IPS DF 6.9 (cell line): Measurements from ENCODE around the gene FGF2.
"Not testable (repeated sequence)": the region's sequence is repeated elsewhere in the genome, so short reads cannot be mapped to it uniquely, and the experiment has no call there.

Experiments
- DNase-seq: peaks from one replicate; pipeline ENCODE4 v3.0.0-alpha.2; 2013; ENCODE audit warnings: low read depth, low spot score
- H3K27ac ChIP-seq: one replicate; pipeline ENCODE4 v1.5.1; 2013; ENCODE audit warnings: low read length, control low read depth
- H3K27me3 ChIP-seq: 2 replicates; pipeline ENCODE4 v1.6.1; 2013; ENCODE audit warnings: mild to moderate bottlenecking, low read length; ENCODE audit not compliant: control insufficient read depth, insufficient read depth
- H3K36me3 ChIP-seq: 2 replicates; pipeline ENCODE4 v1.6.1; 2013; ENCODE audit warnings: low read length; ENCODE audit not compliant: control insufficient read depth, insufficient read depth
- H3K4me1 ChIP-seq: 2 replicates; pipeline ENCODE4 v1.6.1; 2013; ENCODE audit warnings: low read length; ENCODE audit not compliant: control insufficient read depth, insufficient read depth
- H3K4me3 ChIP-seq: 2 replicates; pipeline ENCODE4 v1.5.1; 2013; ENCODE audit warnings: mild to moderate bottlenecking, low read length
- H3K9me3 ChIP-seq: 2 replicates; pipeline ENCODE4 v1.6.1; 2013; ENCODE audit warnings: low read length, inconsistent platforms; ENCODE audit not compliant: control insufficient read depth, insufficient read depth
- WGBS: extraction: QIAGEN DNeasy Blood & Tissue Kit; methylation state at CpG from one replicate; pipeline ENCODE4 v1.1.7; 2013; ENCODE audit warnings: mixed read lengths, missing lambda C conversion rate; ENCODE audit not compliant: insufficient read length, insufficient coverage; 5-methylcytosine and 5-hydroxymethylcytosine counted together

Gene FGF2

DNA sequence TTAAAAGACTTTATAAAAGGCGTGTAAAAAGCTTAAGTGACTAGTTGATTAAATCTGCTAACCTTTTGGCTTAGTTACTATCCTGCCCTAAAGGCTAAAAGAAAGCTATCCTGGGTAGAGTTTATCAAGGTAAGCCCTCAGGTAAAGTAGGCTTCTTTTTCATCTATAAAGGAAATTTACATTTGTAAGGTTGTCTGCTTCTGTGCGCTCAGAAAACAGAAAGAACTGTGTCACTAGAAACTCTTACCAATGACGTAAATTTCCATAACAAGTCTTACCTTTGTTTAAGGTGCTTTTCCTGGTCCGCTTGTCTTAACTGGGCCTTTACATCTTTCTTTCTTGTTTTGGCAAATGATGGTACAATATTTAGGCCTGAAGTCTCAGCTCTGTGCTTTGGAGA, 37.7 kb upstream of the FGF2 start:
- WGBS: no CpG with 5 or more reads among the region's 4 CpGs
- Histone ChIP-seq H3K27me3 (no peaks in the 10 kb centered on the region), H3K9me3 (no peaks in the 10 kb centered on the region), H3K27ac (no peak overlapping the region), H3K4me3 (no peak overlapping the region), H3K36me3 (no peaks in the 10 kb centered on the region), H3K4me1 (peaks cover 2% of the 10 kb centered on the region; the same call in 1 of the 2 replicates)
- no peak for DNase-seq

DNA sequence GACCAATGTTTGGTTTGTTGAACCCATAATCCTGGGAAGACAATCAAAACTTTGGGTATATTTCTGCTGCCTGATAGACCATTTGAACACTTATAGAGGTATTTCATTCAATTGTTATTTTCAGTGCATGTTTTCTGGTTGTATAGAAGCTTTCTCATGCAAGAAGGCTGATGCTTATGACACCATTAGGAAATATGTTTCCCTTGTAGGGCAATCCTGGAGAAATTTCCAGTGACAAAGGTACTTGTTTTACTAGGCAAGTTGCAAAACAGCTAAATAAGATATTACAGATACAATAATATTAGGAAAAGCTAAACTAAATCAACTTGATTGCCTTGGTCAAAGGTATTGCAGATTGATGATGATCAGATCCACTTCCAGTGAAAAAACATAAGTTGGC, 32.8 kb upstream of the FGF2 start:
- H3K4me1 ChIP-seq: peaks cover 9% of the 10 kb centered on the region; the same call in 1 of the 2 replicates

DNA sequence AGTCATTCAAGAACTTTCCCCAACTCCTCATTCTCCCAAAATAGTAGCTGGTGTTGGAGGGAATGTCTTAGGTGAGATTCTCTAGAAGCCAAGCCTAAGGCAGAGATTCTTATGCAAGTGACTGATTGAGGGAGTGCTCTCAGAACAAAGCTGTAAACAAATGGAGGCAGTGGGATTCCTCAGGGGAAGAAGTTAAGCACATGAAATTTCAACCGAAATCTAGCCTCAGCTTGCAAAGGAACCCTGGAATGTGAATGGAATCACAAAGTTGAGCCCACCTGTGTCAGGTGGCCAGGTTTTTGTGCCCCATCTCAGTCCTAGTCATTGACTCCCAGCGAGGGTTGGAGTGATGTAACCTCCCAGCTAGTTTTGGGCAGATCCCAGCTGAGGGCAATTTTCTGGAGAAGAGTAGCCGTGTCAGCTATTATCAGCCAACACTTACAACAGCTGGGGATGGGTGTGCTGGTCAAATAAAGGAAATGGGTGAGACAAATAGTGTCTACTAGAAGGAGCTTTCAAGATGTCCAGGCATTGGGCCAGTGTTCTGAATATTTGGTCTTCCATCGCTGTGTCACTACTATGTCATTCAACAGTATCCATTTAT, 29.7 kb upstream of the FGF2 start:
- WGBS: no CpG with 5 or more reads among the region's 4 CpGs
- no peaks in the 10 kb centered on the region for H3K27me3 ChIP-seq
- H3K36me3 ChIP-seq: no peaks in the 10 kb centered on the region
- no peaks in the 10 kb centered on the region for H3K9me3 ChIP-seq
- peak; percentile 68 for DNase-seq
- H3K4me3 ChIP-seq: no peak overlapping the region
- H3K27ac ChIP-seq: peak overlapping the region; percentile 54
- H3K4me1 ChIP-seq: peaks cover 7% of the 10 kb centered on the region; the same call in 1 of the 2 replicates

More for the DNA sequence above, 32.8 kb upstream of the FGF2 start:
- DNase-seq: no peak
- Histone ChIP-seq H3K9me3 (no peaks in the 10 kb centered on the region), H3K36me3 (no peaks in the 10 kb centered on the region), H3K4me3 (no peak overlapping the region), H3K27me3 (no peaks in the 10 kb centered on the region), H3K27ac (no peak overlapping the region)

DNA sequence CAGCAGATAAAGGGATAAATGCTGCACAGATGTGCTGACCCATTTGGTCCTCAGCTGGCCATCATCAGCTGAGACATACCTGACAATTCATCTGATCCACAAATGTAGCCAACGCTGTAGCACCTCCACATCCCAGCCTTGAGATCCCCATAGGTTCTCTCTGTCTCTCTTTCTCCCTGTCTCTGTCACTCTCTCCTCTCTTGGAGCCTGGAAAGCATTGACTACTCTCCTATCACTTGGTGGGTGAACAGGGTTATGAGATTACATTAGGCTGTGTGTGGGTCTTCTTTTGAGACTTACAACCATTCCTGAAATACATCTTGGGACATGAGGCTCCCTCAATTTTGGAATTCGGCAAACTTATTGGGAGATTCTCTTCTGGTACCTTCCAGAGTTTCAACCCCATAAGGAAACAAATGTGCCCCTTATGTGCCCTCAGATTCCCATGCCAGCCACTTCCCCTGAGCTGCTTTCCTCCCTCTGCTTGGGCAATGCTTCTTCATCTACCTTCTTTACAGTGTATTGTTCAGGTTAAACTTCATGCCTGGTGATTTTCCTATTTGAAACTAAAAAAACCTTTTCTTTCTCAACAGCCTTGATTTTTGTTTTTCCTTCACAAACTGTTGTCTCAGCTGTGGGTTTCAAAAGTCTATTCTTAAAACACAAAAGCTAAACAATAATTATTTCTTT, 29.1 kb upstream of the FGF2 start:
- H3K27ac ChIP-seq: peak overlapping the region; percentile 54
- WGBS: no CpG with 5 or more reads among the region's 2 CpGs
- no peak for DNase-seq
- H3K4me3 ChIP-seq: no peak overlapping the region
- H3K36me3 ChIP-seq: no peaks in the 10 kb centered on the region
- no peaks in the 10 kb centered on the region for H3K9me3 ChIP-seq
- peaks cover 7% of the 10 kb centered on the region; the same call in 1 of the 2 replicates for H3K4me1 ChIP-seq
- H3K27me3 ChIP-seq: no peaks in the 10 kb centered on the region

DNA sequence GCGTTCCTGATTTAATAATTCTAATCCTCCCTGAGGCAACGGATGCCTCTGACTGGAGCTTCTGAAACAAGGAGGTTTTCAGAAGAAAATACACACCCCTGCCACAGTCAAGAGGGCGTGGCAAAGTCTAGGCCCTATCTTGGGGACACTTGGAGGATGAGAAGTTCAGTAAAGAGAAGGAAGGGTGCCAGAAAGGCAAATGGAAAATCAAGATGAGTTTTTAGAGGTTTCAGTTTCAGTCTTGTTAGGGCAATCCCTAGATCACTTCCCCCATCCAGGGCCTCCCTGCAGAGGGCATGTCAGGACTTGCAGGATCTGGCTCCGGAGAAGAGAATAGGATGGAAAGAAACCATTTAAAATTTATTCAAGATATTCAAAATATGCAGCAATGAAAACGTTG, 28.5 kb upstream of the FGF2 start:
- H3K9me3 ChIP-seq: no peaks in the 10 kb centered on the region
- no peak overlapping the region for H3K27ac ChIP-seq
- no CpG with 5 or more reads among the region's 5 CpGs for WGBS
- H3K4me1 ChIP-seq: peaks cover 7% of the 10 kb centered on the region; the same call in 1 of the 2 replicates
- H3K27me3 ChIP-seq: no peaks in the 10 kb centered on the region
- no peak overlapping the region for H3K4me3 ChIP-seq
- no peaks in the 10 kb centered on the region for H3K36me3 ChIP-seq
- no peak for DNase-seq

DNA sequence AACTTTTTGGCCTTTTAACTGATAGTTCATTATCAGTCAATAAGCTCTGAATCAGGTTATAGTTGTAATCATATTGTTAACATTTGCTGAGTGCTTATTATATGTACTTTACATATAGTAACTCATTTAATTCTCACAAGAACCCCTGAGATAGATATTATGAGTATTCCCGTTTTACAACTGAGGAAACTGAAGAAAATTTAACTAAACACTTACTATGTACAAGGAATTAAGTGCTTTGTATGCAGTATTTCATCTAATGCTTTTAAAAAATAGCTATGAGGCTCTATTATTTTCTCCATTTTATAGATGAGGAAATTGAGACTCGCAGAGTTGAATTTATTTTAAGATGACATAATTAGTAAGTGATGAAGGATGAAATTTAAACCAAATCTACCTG, 27.7 kb upstream of the FGF2 start:
- DNase-seq: no peak
- WGBS: no CpG with 5 or more reads among the region's 2 CpGs
- no peaks in the 10 kb centered on the region for H3K27me3 ChIP-seq
- H3K4me1 ChIP-seq: peaks cover 7% of the 10 kb centered on the region; the same call in 1 of the 2 replicates
- no peak overlapping the region for H3K27ac ChIP-seq
- no peak overlapping the region for H3K4me3 ChIP-seq
- no peaks in the 10 kb centered on the region for H3K36me3 ChIP-seq
- no peaks in the 10 kb centered on the region for H3K9me3 ChIP-seq

DNA sequence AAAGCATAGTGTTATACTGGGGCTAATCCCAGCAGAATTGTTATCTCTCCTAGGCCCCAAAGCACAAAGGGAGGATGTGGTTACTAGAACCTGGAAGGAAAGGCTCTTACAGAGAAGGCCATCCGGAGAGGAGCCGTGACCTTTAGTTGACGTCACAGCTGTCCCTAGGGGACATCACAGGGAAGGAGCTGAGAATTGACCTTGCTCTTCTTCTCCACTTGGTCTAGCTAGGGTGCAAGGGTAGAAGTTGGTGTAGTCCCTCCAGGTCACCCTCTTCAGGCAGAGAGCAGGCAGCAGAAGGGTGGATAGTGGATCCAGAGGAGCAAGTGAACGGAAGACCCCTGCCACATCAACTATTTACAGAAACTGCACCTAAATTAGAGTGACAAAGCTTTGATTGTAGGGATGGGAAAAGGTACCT, 22.8 kb upstream of the FGF2 start:
- H3K4me1 ChIP-seq: no peaks in the 10 kb centered on the region
- DNase-seq: no peak
- no peaks in the 10 kb centered on the region for H3K36me3 ChIP-seq
- H3K4me3 ChIP-seq: no peak overlapping the region
- WGBS: no CpG with 5 or more reads among the region's 4 CpGs
- H3K27ac ChIP-seq: no peak overlapping the region
- H3K27me3 ChIP-seq: no peaks in the 10 kb centered on the region
- H3K9me3 ChIP-seq: no peaks in the 10 kb centered on the region

DNA sequence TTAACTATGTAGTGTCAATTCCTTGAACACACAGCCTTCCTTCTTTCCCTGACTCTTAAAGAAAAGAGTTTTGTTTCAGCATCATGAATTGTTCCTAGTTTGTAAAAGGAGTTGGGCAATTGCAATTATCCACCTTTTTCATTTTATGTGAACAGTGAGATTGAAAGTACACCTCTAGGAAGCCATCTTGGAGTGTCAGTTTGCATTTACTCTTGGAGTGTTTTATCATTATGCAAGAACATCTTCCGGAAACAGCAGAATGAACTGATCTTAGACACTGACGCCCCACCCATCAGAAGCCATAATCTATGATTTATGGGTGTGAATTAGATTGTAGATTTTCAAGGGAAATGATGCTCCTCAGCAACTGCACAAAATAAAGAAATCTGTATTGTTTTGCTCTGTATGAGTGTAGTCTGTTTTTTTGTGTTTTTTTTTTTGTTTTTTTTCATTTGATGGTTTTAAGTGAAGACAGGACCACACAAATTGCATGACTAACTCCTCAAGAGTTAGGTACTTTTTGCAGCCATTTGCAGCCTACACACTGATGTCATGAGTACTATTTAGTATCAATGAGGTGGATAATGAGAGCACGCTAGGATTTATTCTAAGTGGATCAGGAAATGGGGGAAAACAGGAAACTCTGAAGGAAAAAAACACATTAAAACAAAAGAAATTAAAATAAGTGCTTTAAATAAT, 19.5 kb upstream of the FGF2 start:
- whole genome bisulfite sequencing: no CpG with 5 or more reads among the region's 3 CpGs
- Histone ChIP-seq H3K4me3 (no peak overlapping the region), H3K36me3 (no peaks in the 10 kb centered on the region), H3K27me3 (no peaks in the 10 kb centered on the region), H3K9me3 (no peaks in the 10 kb centered on the region), H3K4me1 (no peaks in the 10 kb centered on the region), H3K27ac (no peak overlapping the region)
- DNase-seq: no peak

DNA sequence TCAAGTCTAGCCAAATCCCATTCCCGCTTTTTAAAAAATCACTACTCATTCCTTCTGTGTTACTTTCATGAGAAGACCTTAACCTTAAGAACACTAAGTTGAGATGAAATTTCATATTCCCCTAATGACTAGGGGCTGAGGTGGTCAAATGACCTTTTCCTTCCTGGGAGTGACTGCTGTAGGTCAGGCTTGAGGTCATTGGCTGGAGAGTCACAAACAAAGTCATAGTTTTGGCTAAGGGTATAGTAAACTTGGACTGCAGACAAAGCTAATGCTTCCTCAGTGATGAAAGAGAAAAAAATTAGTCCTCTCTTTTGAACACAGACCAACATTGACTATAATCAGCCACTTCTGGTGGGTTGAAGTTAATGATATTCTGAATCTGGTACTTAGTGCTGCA, 16.0 kb upstream of the FGF2 start:
- no peak for DNase-seq
- Histone ChIP-seq H3K27me3 (no peaks in the 10 kb centered on the region), H3K9me3 (no peaks in the 10 kb centered on the region), H3K4me3 (no peak overlapping the region), H3K36me3 (no peaks in the 10 kb centered on the region), H3K4me1 (no peaks in the 10 kb centered on the region), H3K27ac (no peak overlapping the region)
- WGBS: no CpG with 5 or more reads among the region's 1 CpG

DNA sequence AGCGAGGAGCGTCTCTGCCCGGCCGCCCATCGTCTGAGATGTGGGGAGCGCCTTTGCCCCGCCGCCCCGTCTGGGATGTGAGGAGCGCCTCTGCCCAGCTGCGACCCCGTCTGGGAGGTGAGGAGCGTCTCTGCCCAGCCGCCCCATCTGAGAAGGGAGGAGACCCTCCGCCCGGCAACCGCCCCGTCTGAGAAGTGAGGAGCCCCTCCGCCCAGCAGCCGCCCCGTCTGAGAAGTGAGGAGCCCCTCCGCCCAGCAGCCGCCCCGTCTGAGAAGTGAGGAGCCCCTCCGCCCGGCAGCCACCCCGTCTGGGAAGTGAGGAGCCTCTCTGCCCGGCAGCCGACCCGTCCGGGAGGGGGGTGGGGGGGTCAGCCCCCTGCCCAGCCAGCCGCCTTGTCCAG, 14.8 kb upstream of the FGF2 start:
- not testable (repeated sequence) for H3K4me1 ChIP-seq, H3K36me3 ChIP-seq, H3K9me3 ChIP-seq, H3K4me3 ChIP-seq, H3K27me3 ChIP-seq, H3K27ac ChIP-seq, DNase-seq
- WGBS: no CpG with 5 or more reads among the region's 32 CpGs
